Neural cell (in vitro differentiated cells): ENCODE data around the gene JPH4. TPM values are rescaled to one million over a fixed set of nuclear protein-coding genes. Genes with fewer than 3 reads are reported as not detected.

Source experiments
- H2AFZ ChIP-seq: fragments of 200-600, 300-800 bp; sonication (generic), shearing (Covaris generic); 2 replicates; pipeline ENCODE4 v1.6.0; 2014; ENCODE audit warnings: low read depth, mild to moderate bottlenecking, antibody characterized with exemption, low read length, moderate library complexity
- H3F3A ChIP-seq: fragments of 200-600 bp; shearing (Covaris generic); 2 replicates; pipeline ENCODE4 v1.6.1; 2016; ENCODE audit warnings: mild to moderate bottlenecking, moderate library complexity, mixed read lengths, antibody characterized with exemption, low read length; ENCODE audit not compliant: insufficient read depth, poor library complexity, severe bottlenecking
- H3K27ac ChIP-seq: fragments of 200-600, 300-800 bp; sonication (generic), shearing (Covaris generic); 2 replicates; pipeline ENCODE4 v1.5.1; 2014; ENCODE audit warnings: mild to moderate bottlenecking, low read length, moderate library complexity
- H3K27me3 ChIP-seq: fragments of 300-800, 200-600 bp; sonication (generic), shearing (Covaris generic); 2 replicates; pipeline ENCODE4 v1.6.0; 2014; ENCODE audit warnings: mild to moderate bottlenecking, low read depth, low read length, moderate library complexity; ENCODE audit not compliant: insufficient read depth
- H3K36me3 ChIP-seq: fragments of 300-800, 200-600 bp; sonication (generic), shearing (Covaris generic); 2 replicates; pipeline ENCODE4 v1.5.1; 2014; ENCODE audit warnings: mild to moderate bottlenecking, antibody characterized with exemption, low read length, moderate library complexity; ENCODE audit not compliant: insufficient read depth
- H3K4me2 ChIP-seq: fragments of 300-800, 200-600 bp; sonication (generic), shearing (Covaris generic); 2 replicates; pipeline ENCODE4 v1.6.0; 2014; ENCODE audit warnings: mild to moderate bottlenecking, low read length
- H3K4me3 ChIP-seq: fragments of 300-800, 200-600 bp; sonication (generic), shearing (Covaris generic); 2 replicates; pipeline ENCODE4 v1.5.1; 2014; ENCODE audit warnings: mild to moderate bottlenecking, low read length, moderate library complexity
- H3K79me2 ChIP-seq: fragments of 200-600 bp; shearing (Covaris generic); replicated peaks from 2 replicates; pipeline ENCODE4 v1.6.0; 2014; ENCODE audit warnings: mild to moderate bottlenecking, low read length, moderate library complexity; ENCODE audit not compliant: insufficient read depth
- H3K9ac ChIP-seq: fragments of 300-800, 200-600 bp; sonication (generic), shearing (Covaris generic); 2 replicates; pipeline ENCODE4 v1.6.1; 2016; ENCODE audit warnings: mild to moderate bottlenecking, low read length, mixed read lengths
- H3K9me2 ChIP-seq: fragments of 200-600 bp; shearing (Covaris generic); 2 replicates; pipeline ENCODE4 v1.6.1; 2016; ENCODE audit warnings: mild to moderate bottlenecking, low read length, mixed read lengths; ENCODE audit not compliant: insufficient read depth
- H3K9me3 ChIP-seq: fragments of 200-600, 300-800 bp; sonication (generic), shearing (Covaris generic); 2 replicates; pipeline ENCODE4 v1.6.1; 2016; ENCODE audit warnings: mild to moderate bottlenecking, mixed run types, low read length, moderate library complexity, mixed read lengths
- H4K20me1 ChIP-seq: fragments of 200-600 bp; shearing (Covaris generic); 2 replicates; pipeline ENCODE4 v1.6.1; 2016; ENCODE audit warnings: mild to moderate bottlenecking, mixed run types; ENCODE audit not compliant: insufficient read depth
- EP300 ChIP-seq: fragments of 450-650 bp; conservative IDR thresholded peaks from 2 replicates; pipeline ENCODE4 v1.6.1; 2014; ENCODE audit warnings: antibody characterized with exemption, mild to moderate bottlenecking, moderate library complexity; ENCODE audit not compliant: poor library complexity, severe bottlenecking
- EZH2 ChIP-seq: fragments of 200-600, 300-800 bp; shearing (Covaris generic), sonication (generic); IDR thresholded peaks from 2 replicates; pipeline ENCODE4 v1.6.1; 2014; ENCODE audit warnings: antibody characterized with exemption, low read length, borderline replicate concordance, mild to moderate bottlenecking; ENCODE audit not compliant: insufficient read depth, poor library complexity, severe bottlenecking
- MXI1 ChIP-seq: fragments of 450-650 bp; conservative IDR thresholded peaks from 2 replicates; pipeline ENCODE4 v1.6.1; 2014; ENCODE audit warnings: antibody characterized with exemption, mild to moderate bottlenecking; ENCODE audit not compliant: poor library complexity, severe bottlenecking
- POLR2AphosphoS5 ChIP-seq: IDR thresholded peaks from 2 replicates; pipeline ENCODE4 v1.6.1; 2012
- RAD21 ChIP-seq: fragments of 450-650 bp; conservative IDR thresholded peaks from 2 replicates; pipeline ENCODE4 v1.6.1; 2014; ENCODE audit warnings: antibody characterized with exemption, mild to moderate bottlenecking, moderate library complexity
- SMC3 ChIP-seq: fragments of 450-650 bp; conservative IDR thresholded peaks from 2 replicates; pipeline ENCODE4 v1.6.1; 2014; ENCODE audit warnings: antibody characterized with exemption, mild to moderate bottlenecking, moderate library complexity; ENCODE audit not compliant: poor library complexity
- TAF1 ChIP-seq: IDR thresholded peaks from 2 replicates; pipeline ENCODE4 v1.6.1; 2012; ENCODE audit warnings: low read depth
- polyA plus RNA-seq: library from polyadenylated mRNA; depleted of rRNA; stranded (reverse); fragments of >200 nt; gene quantifications from 2 replicates; pipeline ENCODE4 v1.2.3, GENCODE V29; 2014
- TF ChIP-seq, protein P1 (sequence below): fragments of 450-650 bp; IDR thresholded peaks from 2 replicates; pipeline ENCODE4 v1.5.1; 2014; ENCODE audit warnings: antibody characterized with exemption, mild to moderate bottlenecking, moderate library complexity; ENCODE audit not compliant: poor library complexity, severe bottlenecking
- TF ChIP-seq, protein P2 (sequence below): IDR thresholded peaks from 2 replicates; pipeline ENCODE4 v1.6.1; 2012; ENCODE audit warnings: borderline replicate concordance

JPH4 gene
- polyA plus RNA-seq, 1 donor from 2014 or later: 68.2 TPM

DNA sequence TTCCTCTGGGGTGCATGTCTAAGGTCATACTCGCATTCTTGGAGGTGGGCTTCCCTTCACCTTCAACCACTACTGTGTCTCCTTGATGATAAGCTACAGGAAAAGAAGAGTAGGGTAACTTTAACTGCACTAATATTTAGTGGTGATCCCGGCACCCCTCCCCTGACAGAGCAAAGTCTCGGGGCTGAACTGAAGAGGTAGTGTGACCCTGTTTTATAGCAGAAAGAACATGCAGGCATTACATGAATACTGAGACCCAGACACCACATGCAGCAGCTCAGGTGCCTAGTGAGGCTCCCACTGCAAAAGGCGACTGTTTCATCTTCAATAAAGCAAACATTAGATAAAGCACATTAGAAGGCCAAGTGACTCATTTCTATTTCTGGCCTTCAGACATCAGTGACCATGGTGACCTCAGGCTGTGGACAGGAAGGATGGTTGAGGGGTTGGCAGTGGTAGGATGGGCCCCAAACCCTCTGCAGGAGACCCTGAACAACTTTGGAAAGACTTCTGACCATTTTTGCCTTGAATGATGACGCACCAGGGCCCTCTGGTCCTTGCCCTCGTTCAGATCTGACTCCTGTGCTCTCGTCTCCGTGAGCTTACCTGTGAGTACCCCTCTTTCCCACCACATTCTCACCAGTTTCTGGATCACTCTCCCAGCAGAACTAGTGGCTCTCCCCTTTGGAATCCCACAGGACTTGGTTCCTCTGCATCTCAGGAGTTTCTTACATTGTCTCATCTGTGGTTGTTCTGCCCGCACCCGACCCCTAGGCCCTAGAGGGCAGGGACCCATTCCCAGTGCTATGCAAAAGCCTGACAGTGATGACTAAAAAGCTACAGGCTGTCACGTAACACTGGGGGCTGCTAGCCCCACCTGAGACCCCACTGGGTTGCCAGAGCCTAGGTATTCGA is 23.8 kb upstream of the JPH4 start:
- H3K79me2 ChIP-seq: no peaks in the 10 kb centered on the region
- H3K4me3 ChIP-seq: no peak overlapping the region
- no peak overlapping the region for H3K4me2 ChIP-seq
- H3K27ac ChIP-seq: no peak overlapping the region
- H4K20me1 ChIP-seq: no peaks in the 10 kb centered on the region
- H2AFZ ChIP-seq: no peak overlapping the region
- H3K9ac ChIP-seq: no peak overlapping the region
- H3K9me3 ChIP-seq: no peaks in the 10 kb centered on the region
- no peaks in the 10 kb centered on the region for H3K27me3 ChIP-seq
- H3K9me2 ChIP-seq: no peaks in the 10 kb centered on the region
- H3K36me3 ChIP-seq: no peaks in the 10 kb centered on the region
- H3F3A ChIP-seq: no peaks in the 10 kb centered on the region
- no peak for TF ChIP-seq RAD21
- TF ChIP-seq SMC3: no peak

DNA sequence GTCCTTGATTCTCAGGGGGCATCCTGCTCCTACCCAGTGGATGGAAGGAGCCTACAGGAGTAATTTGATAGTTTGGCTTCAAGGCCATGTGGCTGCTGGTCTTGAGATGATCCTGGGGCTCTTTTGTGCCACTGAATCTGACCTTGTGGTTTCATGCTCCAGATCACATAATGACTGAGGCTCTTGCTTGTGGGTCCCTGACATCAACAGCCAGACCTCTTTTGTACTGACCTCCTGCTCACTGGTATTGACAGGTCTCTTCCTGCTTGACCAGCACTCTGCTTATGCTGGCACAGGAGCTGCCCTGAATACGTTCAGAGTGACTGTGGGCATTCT is 23.2 kb upstream of the JPH4 start:
- no peak for TF ChIP-seq EP300
- TF ChIP-seq, protein P1, sequence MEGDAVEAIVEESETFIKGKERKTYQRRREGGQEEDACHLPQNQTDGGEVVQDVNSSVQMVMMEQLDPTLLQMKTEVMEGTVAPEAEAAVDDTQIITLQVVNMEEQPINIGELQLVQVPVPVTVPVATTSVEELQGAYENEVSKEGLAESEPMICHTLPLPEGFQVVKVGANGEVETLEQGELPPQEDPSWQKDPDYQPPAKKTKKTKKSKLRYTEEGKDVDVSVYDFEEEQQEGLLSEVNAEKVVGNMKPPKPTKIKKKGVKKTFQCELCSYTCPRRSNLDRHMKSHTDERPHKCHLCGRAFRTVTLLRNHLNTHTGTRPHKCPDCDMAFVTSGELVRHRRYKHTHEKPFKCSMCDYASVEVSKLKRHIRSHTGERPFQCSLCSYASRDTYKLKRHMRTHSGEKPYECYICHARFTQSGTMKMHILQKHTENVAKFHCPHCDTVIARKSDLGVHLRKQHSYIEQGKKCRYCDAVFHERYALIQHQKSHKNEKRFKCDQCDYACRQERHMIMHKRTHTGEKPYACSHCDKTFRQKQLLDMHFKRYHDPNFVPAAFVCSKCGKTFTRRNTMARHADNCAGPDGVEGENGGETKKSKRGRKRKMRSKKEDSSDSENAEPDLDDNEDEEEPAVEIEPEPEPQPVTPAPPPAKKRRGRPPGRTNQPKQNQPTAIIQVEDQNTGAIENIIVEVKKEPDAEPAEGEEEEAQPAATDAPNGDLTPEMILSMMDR: no peak

DNA sequence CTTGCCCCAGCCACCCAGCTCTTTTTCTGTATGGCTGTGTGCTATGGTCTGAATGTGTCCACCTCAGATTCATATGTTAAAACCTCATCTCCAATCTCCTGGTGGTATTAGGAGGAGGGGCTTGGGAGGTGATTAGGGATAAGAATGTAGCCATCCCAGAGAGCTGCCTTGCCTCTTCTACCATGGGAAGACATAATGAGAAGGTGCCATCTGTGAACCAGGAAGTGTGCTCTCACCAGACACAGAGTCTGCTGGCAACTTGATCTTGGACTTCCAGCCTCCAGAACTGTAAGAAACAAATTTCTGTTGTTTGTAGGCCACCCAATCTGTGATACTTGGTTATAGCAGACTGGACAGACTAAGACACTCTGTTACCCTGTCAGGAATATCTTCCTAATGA is 22.8 kb upstream of the JPH4 start:
- H3K36me3 ChIP-seq: no peaks in the 10 kb centered on the region
- no peaks in the 10 kb centered on the region for H3K9me2 ChIP-seq
- H3K9ac ChIP-seq: no peak overlapping the region
- H2AFZ ChIP-seq: no peak overlapping the region
- TF ChIP-seq, protein P2, sequence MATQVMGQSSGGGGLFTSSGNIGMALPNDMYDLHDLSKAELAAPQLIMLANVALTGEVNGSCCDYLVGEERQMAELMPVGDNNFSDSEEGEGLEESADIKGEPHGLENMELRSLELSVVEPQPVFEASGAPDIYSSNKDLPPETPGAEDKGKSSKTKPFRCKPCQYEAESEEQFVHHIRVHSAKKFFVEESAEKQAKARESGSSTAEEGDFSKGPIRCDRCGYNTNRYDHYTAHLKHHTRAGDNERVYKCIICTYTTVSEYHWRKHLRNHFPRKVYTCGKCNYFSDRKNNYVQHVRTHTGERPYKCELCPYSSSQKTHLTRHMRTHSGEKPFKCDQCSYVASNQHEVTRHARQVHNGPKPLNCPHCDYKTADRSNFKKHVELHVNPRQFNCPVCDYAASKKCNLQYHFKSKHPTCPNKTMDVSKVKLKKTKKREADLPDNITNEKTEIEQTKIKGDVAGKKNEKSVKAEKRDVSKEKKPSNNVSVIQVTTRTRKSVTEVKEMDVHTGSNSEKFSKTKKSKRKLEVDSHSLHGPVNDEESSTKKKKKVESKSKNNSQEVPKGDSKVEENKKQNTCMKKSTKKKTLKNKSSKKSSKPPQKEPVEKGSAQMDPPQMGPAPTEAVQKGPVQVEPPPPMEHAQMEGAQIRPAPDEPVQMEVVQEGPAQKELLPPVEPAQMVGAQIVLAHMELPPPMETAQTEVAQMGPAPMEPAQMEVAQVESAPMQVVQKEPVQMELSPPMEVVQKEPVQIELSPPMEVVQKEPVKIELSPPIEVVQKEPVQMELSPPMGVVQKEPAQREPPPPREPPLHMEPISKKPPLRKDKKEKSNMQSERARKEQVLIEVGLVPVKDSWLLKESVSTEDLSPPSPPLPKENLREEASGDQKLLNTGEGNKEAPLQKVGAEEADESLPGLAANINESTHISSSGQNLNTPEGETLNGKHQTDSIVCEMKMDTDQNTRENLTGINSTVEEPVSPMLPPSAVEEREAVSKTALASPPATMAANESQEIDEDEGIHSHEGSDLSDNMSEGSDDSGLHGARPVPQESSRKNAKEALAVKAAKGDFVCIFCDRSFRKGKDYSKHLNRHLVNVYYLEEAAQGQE: no peak
- TF ChIP-seq TAF1 (no peak), EZH2 (no peak), EP300 (no peak), MXI1 (no peak), SMC3 (no peak), POLR2AphosphoS5 (no peak), RAD21 (no peak)
- TF ChIP-seq, protein P1: no peak
- H3K4me3 ChIP-seq: no peak overlapping the region
- H4K20me1 ChIP-seq: no peaks in the 10 kb centered on the region
- H3K9me3 ChIP-seq: no peaks in the 10 kb centered on the region
- H3K27me3 ChIP-seq: no peaks in the 10 kb centered on the region
- no peak overlapping the region for H3K27ac ChIP-seq
- H3K79me2 ChIP-seq: no peaks in the 10 kb centered on the region
- no peaks in the 10 kb centered on the region for H3F3A ChIP-seq
- no peak overlapping the region for H3K4me2 ChIP-seq

More for the DNA sequence above, 23.2 kb upstream of the JPH4 start:
- H3K27me3 ChIP-seq: no peaks in the 10 kb centered on the region
- H3F3A ChIP-seq: no peaks in the 10 kb centered on the region
- no peak overlapping the region for H3K4me3 ChIP-seq
- H3K36me3 ChIP-seq: no peaks in the 10 kb centered on the region
- H3K9ac ChIP-seq: no peak overlapping the region
- H3K9me3 ChIP-seq: no peaks in the 10 kb centered on the region
- H3K27ac ChIP-seq: no peak overlapping the region
- no peaks in the 10 kb centered on the region for H4K20me1 ChIP-seq
- no peaks in the 10 kb centered on the region for H3K79me2 ChIP-seq
- H3K9me2 ChIP-seq: no peaks in the 10 kb centered on the region
- no peak overlapping the region for H3K4me2 ChIP-seq
- no peak overlapping the region for H2AFZ ChIP-seq
